ENCODE data around the gene NUFIP2. TPM values are rescaled to one million over a fixed set of nuclear protein-coding genes. Genes with fewer than 3 reads are reported as not detected.
"Not testable (repeated sequence)": the region's sequence is repeated elsewhere in the genome, so short reads cannot be mapped to it uniquely, and the experiment has no call there.

NUFIP2 gene
- total RNA-seq, 1 donor from 2014 or later = 68.1 TPM

DNA sequence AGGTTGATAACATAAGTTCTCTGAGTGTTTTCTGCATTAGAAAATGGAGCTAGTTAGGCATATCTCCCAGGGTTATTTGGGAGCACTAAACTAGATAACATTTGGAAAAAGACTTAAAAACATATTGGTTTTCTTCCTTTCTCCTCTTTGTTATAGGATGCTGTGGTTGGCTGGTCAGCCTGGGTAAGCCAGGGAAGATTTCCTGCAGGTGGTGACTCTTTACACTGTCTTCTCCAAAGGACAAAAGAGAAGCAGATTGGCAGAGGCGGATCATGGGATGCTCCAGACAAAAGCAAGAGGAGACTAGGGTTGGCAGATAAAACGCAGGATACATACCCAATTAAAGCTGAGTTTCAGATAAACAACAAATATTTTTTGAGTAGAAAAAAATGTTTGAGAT, 53.5 kb downstream of the NUFIP2 start:
- H3K27ac Mint-ChIP-seq (ENCODE audit: unreplicated experiment) = no peak overlapping the region
- DNase-seq (ENCODE audit: low spot score) = no peak
- H3K27me3 Mint-ChIP-seq (ENCODE audit: unreplicated experiment) = no peaks in the 10 kb centered on the region
- H3K4me1 Mint-ChIP-seq (ENCODE audit: unreplicated experiment) = no peaks in the 10 kb centered on the region
- no peak for TF ChIP-seq CTCF (IDR thresholded peaks at IDR 0.05; ENCODE audit: unreplicated experiment)
- H3K9me3 Mint-ChIP-seq (ENCODE audit: unreplicated experiment) = no peaks in the 10 kb centered on the region
- no peak overlapping the region for H3K4me3 Mint-ChIP-seq (ENCODE audit: unreplicated experiment)
- no peaks in the 10 kb centered on the region for H3K36me3 Mint-ChIP-seq (ENCODE audit: low read depth, unreplicated experiment)

GRCh38 chr17:29238133-29238850, 55.7 kb downstream of the NUFIP2 start:
- H3K27ac Mint-ChIP-seq (ENCODE audit: unreplicated experiment) = no peak overlapping the region
- TF ChIP-seq CTCF (IDR thresholded peaks at IDR 0.05; ENCODE audit: unreplicated experiment) = no peak
- DNase-seq (ENCODE audit: low spot score) = no peak
- no peak overlapping the region for H3K4me3 Mint-ChIP-seq (ENCODE audit: unreplicated experiment)
- H3K27me3 Mint-ChIP-seq (ENCODE audit: unreplicated experiment) = no peaks in the 10 kb centered on the region
- no peaks in the 10 kb centered on the region for H3K9me3 Mint-ChIP-seq (ENCODE audit: unreplicated experiment)
- no peaks in the 10 kb centered on the region for H3K4me1 Mint-ChIP-seq (ENCODE audit: unreplicated experiment)
- no peaks in the 10 kb centered on the region for H3K36me3 Mint-ChIP-seq (ENCODE audit: low read depth, unreplicated experiment)

GRCh38 chr17:29237476-29238132, 56.3 kb downstream of the NUFIP2 start:
- TF ChIP-seq CTCF (IDR thresholded peaks at IDR 0.05; ENCODE audit: unreplicated experiment) = no peak
- H3K36me3 Mint-ChIP-seq (ENCODE audit: low read depth, unreplicated experiment) = no peaks in the 10 kb centered on the region
- H3K27ac Mint-ChIP-seq (ENCODE audit: unreplicated experiment) = no peak overlapping the region
- no peak overlapping the region for H3K4me3 Mint-ChIP-seq (ENCODE audit: unreplicated experiment)
- DNase-seq (ENCODE audit: low spot score) = no peak
- no peaks in the 10 kb centered on the region for H3K4me1 Mint-ChIP-seq (ENCODE audit: unreplicated experiment)
- no peaks in the 10 kb centered on the region for H3K9me3 Mint-ChIP-seq (ENCODE audit: unreplicated experiment)
- H3K27me3 Mint-ChIP-seq (ENCODE audit: unreplicated experiment) = no peaks in the 10 kb centered on the region

DNA sequence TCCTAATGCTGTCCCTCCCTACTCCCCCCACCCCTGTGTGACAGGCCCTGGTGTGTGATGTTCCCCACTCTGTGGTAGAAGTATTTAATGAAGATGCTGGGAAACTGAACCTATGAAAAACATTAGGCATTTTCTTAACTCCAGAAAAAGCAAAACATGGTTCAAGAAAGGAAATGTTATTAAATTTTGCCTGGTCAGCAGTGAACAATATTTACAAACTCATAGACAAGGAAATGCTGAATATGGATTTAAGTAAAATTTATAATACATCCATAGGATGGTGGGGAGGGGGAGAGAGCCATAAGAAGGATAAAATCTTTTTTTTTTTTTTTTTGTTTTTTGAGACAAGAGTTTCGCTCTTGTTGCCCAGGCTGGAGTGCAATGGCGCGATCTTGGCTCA, 58.0 kb downstream of the NUFIP2 start:
- no peak for DNase-seq (ENCODE audit: low spot score)
- no peaks in the 10 kb centered on the region for H3K9me3 Mint-ChIP-seq (ENCODE audit: unreplicated experiment)
- no peaks in the 10 kb centered on the region for H3K27me3 Mint-ChIP-seq (ENCODE audit: unreplicated experiment)
- no peak for TF ChIP-seq CTCF (IDR thresholded peaks at IDR 0.05; ENCODE audit: unreplicated experiment)
- H3K27ac Mint-ChIP-seq (ENCODE audit: unreplicated experiment) = no peak overlapping the region
- H3K36me3 Mint-ChIP-seq (ENCODE audit: low read depth, unreplicated experiment) = no peaks in the 10 kb centered on the region
- H3K4me1 Mint-ChIP-seq (ENCODE audit: unreplicated experiment) = no peaks in the 10 kb centered on the region
- H3K4me3 Mint-ChIP-seq (ENCODE audit: unreplicated experiment) = no peak overlapping the region

DNA sequence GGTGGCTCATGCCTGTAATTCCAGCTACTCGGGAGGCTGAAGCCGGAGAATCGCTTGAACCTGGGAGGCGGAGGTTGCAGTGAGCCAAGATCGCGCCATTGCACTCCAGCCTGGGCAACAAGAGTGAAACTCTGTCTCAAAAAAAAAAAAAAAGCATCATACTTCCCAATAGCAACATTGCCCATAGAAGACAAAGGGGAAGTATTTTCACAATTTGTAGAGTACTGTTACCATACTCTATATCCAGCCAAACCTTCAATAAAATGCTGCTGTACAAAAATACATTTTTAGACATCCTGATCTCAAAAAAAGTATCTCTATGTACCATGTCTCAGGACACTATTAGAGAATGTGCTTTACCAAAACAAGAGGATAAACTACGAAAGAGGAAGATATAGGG, 59.0 kb downstream of the NUFIP2 start:
- not testable (repeated sequence) for H3K4me3 Mint-ChIP-seq (ENCODE audit: unreplicated experiment); H3K9me3 Mint-ChIP-seq (ENCODE audit: unreplicated experiment); H3K27ac Mint-ChIP-seq (ENCODE audit: unreplicated experiment); H3K36me3 Mint-ChIP-seq (ENCODE audit: low read depth, unreplicated experiment); H3K27me3 Mint-ChIP-seq (ENCODE audit: unreplicated experiment); DNase-seq (ENCODE audit: low spot score); H3K4me1 Mint-ChIP-seq (ENCODE audit: unreplicated experiment)
